GM12801 (cell line): ENCODE measurements around the gene DBT.

Experiments
- TF ChIP-seq, protein P1 (sequence below): IDR thresholded peaks from one replicate; pipeline ENCODE4 v1.5.1; 2011; ENCODE audit warnings: control low read depth; ENCODE audit not compliant: insufficient read length; ENCODE audit errors: extremely low read depth

DBT gene

DNA sequence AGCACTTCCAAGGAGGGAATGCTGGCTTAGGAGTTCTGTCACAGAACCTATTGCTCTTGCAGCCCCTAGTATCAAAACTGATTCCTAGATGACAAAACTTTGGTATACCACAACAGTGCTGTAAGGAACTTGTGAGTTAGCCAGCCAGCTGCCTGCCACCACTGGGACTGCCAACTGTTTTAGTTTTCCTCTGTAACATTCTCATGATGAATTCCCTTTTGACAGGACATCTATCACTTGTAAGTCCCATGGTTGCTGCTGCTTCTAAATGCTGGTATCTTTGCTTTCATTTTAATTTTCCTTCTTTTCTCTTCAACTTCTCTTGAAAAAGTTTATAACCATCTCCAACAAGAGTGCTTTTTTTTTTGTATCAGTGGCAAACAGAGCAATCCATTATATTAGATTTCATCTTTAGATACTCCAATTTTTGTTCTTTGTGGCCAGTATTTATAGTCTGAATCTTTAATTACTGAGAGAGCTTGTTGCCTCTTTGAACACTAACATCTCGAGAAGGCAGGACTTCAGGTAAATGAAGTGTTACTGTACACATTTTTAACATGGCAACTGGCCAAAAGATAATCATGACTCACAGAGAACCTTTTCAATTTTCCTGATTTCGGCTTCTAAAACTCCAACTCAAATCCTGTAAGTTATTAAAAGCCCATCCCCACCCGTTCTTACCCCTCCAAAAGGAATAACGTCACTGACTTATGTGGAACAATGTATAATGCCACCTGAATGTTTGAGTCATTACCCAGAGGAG, 19.8 kb downstream of the DBT start:
- TF ChIP-seq, protein P1, sequence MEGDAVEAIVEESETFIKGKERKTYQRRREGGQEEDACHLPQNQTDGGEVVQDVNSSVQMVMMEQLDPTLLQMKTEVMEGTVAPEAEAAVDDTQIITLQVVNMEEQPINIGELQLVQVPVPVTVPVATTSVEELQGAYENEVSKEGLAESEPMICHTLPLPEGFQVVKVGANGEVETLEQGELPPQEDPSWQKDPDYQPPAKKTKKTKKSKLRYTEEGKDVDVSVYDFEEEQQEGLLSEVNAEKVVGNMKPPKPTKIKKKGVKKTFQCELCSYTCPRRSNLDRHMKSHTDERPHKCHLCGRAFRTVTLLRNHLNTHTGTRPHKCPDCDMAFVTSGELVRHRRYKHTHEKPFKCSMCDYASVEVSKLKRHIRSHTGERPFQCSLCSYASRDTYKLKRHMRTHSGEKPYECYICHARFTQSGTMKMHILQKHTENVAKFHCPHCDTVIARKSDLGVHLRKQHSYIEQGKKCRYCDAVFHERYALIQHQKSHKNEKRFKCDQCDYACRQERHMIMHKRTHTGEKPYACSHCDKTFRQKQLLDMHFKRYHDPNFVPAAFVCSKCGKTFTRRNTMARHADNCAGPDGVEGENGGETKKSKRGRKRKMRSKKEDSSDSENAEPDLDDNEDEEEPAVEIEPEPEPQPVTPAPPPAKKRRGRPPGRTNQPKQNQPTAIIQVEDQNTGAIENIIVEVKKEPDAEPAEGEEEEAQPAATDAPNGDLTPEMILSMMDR: no peak

DNA sequence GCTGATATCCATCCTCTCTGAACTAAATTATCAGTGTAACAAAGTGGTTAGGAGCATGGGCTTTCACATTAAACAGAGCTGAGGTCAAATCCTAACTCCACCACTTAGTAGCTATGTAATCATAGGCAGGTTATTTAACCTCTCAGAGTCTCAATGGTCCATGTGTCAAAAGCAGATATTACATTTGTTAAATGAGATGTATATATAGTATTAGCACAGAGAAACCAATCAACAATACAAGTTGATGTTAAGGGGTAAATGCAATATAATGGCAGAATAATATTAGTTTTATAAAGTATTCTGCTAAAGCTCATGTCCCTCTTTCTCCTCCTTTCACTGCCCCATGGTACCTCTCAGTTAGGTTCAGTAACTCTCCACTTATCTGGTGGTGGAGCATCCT, 27.2 kb downstream of the DBT start:
- TF ChIP-seq, protein P1: no peak

DNA sequence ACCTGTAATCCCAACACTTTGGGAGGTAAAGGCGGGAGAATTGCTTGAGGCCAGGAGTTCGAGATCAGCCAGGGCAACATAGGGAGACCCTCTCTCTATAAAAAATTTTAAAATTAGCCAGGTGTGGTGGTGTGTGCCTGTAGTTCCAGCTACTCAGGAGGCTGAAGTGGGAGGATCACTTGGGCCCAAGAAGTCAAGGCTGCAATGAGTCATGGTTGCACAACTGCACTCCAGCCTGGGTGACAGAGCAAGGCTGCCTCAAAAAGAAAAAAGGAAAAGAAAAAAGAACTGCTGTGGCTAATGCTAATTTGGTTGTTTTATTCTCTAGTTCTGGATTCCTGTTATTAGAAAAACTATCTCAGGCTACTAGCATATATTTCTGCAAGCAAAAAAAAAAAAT, 29.8 kb downstream of the DBT start:
- TF ChIP-seq, protein P1: no peak

DNA sequence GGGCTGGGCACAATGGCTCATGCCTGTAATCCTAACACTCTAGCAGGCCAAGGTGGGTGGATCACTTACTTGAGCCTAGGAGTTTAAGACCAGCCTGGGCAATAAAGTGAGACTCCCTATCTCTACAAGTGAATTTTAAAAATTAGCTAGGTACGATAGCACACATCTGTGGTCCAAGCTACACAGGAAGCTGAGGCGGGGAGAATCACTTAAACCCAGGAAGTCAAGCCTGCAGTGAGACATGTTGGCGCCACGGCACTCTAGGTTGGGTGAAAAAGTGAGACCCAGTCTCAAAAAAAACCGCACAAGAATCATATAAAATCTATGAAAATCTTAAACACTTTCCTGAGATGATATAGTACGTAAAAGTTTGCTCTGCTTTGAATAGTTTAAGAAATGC, 30.2 kb downstream of the DBT start:
- TF ChIP-seq, protein P1: no peak

DNA sequence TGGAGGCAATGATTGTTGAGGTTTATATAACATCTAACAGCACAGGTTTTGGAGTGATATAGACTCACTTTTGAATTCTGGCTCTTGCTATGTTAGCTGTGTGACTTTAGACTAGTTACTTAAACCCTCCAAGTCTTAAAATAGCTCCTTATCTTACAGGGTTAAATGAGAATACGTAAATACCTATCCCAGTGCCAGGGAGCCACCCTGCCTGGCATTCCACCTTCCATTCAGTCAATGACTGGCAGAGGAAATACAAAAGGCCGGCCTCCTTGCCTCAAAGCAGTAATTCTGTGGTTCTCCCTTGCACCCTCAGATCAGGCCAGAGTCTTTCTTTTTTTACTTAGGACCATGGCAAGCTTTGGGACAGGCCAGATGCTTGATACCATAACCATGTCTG, 31.8 kb downstream of the DBT start:
- TF ChIP-seq, protein P1: no peak

DNA sequence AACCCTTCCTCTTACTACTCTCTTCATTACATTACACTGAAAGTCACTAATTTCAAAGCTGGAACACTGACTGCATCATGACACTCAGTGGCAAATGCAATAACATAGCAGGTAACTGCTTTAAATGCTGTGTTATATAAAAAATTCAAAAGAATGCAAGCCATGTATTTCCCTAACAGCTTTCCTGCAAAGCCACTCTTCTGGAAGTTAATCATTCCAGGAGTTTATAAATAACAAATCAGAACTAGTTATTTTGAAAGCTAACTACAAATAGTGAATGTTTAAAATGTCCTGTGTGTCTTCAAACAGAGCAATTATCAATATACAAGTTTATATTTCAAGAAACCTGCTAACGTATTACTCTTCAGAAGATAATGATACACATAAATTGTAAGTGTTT, 34.5 kb downstream of the DBT start:
- TF ChIP-seq, protein P1: no peak

DNA sequence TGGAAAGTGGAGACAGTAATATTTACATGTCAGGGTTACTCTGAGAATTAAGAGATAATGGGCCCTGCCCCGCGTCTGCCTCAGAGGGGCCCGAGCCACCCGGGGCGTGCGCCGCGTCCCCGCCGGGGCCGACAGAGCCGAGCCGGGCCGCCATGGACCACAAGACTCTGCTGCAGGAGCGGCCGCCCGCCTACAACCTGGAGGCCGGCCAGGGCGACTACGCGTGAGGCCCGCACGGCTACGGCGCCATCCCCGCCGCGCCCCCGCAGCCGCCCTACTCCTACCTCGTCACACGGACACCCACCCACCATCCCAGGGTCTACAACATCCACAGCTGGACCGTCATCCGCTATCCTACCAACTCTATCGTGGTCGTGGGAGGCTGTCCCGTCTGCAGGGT, 36.5 kb downstream of the DBT start:
- TF ChIP-seq, protein P1: no peak
